ENCODE data around the gene C1orf35.

The C1orf35 gene

DNA sequence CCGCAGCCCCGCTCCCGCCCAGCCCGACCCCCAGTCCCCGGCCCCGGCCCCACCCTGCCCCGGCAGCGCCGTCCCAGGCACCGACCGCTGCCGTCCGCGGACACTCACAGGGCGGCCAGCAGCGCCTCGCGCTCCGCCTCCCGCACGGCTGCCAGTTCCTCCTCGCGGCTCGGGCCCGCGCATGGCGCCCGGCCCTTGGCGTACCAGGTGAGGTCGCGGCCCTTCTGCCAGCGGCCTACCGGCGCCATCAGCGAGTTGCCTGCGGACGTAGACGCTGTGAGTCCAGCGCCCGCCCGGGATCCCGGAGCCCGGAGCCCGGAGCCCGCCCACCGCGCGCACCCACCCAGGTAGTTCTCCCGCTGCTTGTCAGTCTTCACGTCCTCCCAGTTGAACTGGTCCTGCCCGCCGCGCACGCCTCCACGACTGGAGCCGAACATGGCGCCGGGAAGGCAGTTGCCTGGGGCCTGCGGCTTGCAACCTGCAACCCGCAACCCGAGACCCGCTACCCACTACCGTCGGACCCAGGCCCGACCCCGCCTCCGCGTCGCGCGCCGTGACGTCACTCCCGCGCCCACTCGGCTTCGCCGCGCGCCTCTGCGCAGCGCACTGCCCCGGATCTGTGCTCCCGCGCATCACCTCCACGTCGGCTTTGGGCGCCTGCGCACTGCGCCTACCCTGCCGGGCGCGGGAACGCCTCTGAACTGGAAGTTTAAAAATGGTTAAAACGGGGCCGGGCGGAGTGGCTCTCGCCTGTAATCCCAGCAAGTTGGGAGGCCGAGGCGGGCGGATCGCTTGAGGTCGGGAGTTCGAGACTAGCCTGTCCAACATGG, at the start of gene C1orf35:
Gene C1orf35 (minus strand): TSS at position 535 of the 830 bp plus-strand sequence. CDS start 98 bp downstream, at position 437.
- DNase-seq (ENCODE audit: low read depth): peak; percentile 90

DNA sequence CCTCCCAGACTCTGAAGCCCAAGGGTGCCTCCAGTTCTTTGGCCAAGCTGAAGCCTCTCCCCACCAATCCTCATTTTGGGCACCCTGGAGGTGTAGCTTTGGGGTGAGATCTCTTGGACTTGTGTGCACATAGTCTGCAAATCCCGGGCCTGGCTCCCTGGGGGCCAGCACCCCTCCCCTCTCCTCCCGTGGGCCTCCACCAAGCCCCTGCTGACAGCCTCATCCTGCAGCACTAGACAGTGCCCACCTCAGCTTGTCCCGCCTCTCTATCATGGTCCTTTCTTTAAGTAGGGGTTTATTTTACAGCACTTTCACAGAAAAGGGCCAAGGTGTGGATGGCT, 49.8 kb upstream of the C1orf35 start:
- DNase-seq (ENCODE audit: low read depth): no peak

DNA sequence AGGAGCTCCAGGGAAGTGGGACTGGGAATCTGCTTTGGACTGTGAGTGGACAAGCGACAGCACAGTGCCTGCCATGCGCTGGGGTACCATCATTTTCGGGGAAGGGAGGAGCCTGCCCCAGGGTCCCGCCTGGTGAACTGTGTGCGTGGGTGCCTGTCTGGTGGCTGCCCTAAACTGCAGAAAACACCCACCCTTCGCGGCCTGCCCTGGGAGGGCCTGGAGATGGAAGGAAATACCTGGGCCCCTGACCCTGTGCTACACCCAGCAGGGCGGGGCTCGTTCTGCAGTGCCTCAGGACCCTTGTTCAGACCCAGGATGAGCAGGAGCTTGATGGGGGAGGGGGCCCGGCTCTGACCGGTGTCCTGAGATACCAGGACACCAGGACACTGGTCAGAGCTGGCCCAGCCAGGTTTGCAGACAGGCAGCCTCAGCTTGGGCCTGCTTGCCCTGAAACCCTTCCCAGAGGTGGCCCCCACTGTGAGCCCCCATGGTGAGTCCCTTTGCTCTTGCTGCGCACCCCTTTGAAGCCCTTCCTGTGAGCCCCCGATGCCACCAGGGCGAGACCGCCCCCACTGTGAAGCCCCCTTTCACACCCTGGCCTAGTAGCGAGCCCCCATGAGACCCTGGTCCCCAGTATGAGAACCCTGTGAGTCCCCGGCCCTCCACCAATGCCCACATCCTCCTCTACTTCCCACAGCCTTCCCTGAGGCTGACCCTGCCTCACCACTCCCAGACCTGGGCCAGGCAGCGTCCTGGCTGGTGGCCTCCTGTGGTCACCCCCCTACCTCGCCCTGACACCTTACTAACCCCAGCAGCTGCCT, 49.2 kb upstream of the C1orf35 start:
- DNase-seq (ENCODE audit: low read depth): no peak

DNA sequence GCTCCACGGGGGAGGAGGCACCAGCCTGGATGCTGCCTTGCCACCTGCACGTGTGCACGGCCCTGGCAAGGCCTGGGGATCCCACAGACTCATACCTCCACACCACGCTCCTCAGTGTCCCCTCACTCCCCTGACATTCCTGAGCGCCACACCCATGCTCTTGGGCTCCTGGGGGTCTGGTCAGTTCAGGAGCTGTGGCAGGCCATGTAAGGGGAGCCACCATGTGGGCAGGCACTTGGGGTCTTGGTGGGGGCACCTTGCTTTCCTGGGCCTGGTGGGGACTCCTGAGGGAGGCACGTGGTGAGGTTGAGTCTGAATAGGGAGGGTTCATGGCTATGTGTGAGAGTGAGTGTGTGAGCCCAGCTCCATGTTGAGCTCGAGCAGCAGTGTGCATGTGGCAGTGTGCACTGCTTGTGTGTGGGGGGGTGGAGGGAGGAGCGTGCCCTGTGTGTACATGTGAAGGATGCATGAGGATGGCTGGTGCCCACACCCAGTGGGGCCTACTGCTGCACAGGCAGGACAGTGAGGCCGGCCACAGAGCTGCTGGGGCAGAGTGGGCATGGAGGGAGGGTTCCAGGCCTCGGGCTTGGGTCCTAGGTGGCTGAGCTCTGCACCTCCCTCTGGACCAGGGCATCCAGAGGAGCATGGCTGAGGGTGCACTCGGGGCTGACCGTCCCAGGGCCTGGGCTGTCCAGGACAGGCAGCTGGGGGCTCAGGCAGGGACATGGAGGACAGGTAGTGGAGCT, 48.2 kb upstream of the C1orf35 start:
- no peak for DNase-seq (ENCODE audit: low read depth)

DNA sequence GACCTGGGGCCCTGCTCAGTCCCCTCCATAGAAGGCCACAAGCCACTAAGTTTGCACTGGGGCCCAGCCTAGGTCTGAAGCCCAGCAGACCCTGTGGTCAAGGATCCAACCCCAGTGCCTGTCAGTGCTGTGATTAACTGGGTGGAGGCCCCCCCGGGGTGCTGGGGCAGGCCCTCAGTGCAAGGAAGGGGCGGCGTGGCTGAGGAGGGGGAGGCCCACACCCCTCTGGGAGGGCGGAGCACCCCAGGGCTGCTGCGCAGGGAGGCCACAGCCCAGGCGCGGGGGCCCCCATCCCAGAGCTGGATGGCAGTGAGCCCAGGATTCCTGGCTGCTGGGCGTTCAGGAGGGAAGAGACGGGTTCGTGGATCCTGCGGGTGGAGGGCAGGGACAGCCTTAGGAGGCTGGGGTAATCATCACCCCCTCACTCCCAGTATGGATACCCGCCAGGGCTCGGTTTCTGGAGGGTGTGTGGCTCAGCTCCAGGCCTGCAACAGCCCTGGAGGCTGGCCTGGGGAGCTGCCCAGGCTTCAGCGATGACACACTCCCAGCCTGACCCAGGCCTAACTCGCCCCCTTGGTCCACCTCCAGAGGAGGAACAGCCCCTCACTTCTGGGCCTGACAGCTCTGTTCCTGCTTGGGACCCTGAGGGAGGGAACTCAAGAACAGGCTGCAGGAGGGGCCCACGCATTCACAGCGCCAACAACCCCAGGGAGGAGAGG, 47.5 kb upstream of the C1orf35 start:
- DNase-seq (ENCODE audit: low read depth): no peak

DNA sequence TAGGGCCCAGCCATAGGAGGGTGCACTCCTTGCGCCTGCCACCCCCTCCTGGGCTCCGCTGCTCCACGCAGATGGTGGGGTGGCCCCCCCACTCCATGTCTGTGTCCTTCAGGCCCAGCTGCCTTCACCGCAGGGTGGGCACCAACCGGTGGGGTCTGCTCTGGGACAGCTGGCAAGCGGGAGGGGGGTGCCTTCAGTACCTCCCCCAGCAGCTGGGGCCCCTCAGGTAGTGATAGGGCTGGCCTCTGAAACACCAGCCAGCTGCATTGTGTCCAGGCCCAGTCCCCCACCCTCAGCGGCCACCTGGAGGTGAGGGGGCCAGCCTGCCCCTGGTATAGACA, 47.0 kb upstream of the C1orf35 start:
- DNase-seq (ENCODE audit: low read depth): no peak

DNA sequence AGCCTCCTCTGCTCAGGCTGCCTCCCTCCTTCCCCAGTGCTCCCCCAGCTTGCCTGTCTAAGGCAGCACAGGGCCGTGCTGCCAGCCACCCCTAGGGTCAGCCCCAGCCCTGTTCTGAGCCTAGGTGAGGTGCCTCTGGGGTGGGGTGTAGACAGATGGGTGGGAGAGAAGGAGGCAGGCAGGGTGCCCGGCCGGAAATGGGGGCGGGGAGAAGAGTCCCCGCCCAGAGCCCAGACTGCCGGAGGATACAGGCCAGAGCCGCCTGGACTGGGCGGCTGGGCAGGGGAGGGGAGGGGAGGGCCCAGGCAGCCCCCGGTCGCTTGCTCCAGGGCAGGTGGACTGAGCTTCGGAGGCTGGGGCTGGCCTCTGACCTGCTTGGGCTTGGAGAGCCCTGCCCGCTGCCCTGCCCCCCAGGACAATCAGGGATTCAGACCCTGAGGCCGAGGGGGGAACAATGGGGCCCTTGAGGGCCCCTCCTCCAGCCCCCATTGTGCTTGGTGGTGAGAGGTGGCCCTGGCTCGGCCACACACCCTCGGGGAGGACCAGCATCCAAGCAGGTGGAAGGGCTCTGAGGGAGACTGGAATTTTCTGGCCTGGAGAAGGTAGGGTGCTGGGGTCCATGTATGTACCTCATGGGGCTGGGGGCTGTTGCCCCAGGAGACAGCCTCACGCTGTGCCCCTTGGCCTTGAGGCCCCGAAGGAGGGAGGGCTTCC, 46.4 kb upstream of the C1orf35 start, which contains the start of gene GJC2:
Gene GJC2 (plus strand): TSS at position 525 of the 714 bp plus-strand sequence. CDS start 7,829 bp downstream, outside the sequence.
- no peak for DNase-seq (ENCODE audit: low read depth)

DNA sequence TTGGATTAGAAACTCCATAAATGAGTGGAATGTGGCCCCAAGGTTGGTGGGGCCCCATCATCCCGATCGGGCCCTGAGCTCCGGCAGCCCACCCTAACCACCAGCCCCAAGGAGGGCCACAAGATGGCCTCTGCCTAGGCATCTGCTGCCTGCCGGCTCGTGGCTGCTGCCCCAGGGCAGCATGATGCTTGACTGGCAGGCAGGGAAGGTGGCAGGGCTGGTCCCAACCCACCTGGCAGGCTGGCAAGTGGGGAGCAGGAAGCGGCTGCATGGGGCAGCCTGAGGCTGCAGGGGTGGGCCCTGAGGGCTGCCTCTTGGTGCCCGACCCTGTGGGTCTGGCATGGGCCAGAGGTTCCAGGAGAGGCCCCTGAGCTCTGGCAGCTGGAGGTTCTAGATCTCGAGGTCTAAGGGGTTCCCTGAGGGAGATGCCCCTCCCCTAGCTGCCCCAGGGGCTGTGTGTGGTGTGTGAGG, 45.8 kb upstream of the C1orf35 start:
- DNase-seq (ENCODE audit: low read depth): no peak

DNA sequence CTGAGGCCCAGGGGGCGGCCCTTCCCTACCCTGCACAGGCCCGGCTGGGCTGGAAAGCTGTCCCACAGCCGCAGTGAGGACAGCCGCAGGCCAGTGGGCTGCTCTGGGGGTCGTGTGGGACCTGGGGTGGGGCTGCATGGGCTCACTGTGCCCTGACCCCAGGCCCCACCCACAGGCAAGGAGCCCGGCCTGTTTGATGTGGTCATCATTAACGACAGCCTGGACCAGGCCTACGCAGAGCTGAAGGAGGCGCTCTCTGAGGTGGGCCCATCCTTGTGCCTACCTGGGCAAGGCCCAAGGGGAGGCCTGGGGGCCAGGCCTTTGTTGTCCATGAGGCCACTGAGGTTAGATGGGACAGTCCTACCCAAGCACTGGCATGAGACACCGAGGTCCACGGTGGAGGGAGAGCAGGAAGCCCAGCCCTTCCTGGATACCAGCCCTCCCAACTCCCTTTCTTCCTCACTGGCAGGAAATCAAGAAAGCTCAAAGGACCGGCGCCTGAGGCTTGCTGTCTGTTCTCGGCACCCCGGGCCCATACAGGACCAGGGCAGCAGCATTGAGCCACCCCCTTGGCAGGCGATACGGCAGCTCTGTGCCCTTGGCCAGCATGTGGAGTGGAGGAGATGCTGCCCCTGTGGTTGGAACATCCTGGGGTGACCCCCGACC, 45.2 kb upstream of the C1orf35 start:
- no peak for DNase-seq (ENCODE audit: low read depth)

DNA sequence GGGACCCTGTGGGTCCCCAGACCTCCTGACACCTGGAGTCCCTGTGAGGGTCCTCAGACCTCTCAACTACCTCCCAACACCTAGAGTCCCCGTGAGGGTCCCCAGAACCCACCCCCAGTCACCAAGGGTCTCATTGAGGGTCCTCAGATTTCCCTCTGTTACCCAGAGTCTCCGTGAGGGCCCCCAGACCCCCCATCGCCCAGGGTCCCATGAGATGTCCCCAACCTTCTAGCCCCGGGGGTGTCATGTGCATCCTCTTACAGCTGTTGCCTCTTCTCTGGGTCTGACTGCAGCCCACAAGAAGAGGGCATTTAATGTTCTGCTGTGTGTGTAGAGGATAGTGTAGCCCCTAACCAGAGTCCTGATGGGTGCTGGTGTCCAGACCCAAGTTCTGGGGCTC, 44.6 kb upstream of the C1orf35 start:
- DNase-seq (ENCODE audit: low read depth): no peak

DNA sequence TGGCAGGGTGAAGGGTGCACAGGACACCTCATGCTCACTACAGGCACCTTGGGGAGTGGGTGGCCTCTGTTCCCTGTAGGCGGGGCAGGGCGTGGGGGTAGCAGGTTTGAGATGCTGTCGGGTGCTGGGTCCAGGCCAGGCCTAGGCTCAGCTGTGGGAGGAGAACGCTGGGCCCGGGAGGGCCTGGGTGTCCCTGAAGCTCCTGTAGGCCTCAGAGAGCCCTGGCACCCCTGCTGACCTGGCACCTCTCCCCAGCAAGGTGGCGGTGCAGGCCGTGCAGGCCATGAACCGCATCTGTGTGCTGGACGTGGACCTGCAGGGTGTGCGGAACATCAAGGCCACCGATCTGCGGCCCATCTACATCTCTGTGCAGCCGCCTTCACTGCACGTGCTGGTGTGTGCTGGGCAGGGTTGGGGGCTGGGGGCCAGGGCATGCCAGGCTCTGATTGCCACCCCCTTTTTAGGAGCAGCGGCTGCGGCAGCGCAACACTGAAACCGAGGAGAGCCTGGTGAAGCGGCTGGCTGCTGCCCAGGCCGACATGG, 44.1 kb upstream of the C1orf35 start:
- DNase-seq (ENCODE audit: low read depth): no peak

DNA sequence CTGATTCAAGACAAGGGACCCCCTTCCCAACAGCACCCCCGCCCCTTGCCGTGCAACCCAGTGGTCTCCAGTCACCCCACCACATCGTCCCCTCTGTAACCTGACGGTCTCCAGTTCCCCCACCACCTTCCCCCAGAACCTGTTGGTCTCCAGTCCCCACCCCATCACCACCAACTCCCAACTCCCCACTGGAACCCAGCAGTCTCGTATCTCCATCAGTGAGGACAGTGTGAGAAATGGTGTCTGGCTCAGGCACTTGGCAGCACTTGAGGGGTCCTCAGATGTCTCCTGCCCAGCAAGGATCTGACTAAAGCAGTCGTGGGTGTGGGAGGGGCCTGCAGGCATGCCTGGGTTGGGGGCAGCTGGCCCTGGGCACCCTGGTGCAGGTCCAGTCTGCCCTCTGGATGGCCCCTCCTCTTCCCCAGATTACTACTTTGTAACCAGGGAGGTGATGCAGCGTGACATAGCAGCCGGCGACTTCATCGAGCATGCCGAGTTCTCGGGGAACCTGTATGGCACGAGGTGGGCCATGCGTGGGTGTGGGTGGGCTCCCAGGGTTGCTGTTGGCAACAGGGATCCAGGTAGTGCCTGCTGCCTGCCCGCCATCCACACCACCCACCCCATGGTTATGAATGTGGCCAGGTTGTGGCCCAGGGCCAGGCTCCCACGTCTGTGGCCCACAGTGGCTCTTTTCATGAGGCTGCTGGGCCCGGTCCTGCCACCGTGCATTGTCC, 43.5 kb upstream of the C1orf35 start:
- no peak for DNase-seq (ENCODE audit: low read depth)

DNA sequence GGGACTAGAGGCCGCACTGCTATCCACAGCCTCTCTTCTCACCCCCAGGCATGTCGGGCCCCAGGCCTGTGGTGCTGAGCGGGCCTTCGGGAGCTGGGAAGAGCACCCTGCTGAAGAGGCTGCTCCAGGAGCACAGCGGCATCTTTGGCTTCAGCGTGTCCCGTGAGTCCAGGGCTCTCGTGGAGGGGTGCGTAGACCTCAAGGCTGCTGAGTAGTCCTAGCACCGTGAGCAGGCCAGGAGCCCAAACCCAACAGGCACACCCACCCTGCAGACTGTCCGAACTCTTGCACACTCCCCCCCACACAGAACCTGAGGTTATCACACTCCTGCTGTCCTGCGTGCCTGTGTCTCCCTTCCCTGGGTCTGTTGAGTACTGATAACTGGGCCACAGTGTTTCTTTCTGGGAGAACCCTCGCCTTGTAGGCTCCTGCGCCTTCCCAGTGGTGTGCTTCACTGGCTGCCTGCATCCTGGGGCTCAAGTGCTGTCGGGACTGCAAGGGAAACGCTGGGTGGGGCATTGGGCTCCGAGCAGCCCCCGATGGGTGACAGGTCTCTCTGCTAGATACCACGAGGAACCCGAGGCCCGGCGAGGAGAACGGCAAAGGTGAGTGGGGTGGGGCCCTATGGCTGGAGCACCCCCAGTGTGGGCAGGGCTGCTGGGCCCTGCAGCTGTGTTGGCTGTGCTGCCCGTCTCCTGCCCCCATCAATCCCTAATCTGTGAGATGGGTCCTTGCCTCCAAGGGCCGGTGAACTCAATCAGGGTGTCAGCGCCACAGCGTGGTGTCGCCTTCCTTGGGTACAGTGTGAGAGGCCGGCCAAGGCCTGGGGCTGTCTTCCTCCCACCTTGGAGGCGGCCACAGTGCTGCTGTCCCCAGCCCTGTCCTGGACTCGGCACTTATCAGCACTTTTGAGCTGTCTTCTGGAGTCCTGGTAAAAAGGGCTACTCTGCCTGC, 42.6 kb upstream of the C1orf35 start:
- DNase-seq (ENCODE audit: low read depth): no peak

DNA sequence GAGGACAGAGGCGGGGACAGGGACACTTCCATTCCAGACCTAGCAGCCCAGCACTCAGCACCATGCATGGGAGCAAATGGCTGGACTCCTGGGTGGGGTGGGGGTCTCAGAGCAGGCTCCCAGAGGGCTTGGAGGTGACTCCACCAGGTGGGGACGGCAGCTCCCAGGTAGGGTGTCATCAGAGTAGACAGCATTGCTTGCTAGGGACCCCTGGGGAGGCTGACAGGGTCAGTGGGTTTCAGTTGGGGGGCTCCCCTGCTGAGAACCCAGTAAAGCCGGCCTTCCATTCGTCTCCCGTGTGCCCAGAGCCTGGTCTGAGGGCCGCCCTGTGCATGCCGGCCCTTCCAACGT, 41.8 kb upstream of the C1orf35 start:
- no peak for DNase-seq (ENCODE audit: low read depth)

DNA sequence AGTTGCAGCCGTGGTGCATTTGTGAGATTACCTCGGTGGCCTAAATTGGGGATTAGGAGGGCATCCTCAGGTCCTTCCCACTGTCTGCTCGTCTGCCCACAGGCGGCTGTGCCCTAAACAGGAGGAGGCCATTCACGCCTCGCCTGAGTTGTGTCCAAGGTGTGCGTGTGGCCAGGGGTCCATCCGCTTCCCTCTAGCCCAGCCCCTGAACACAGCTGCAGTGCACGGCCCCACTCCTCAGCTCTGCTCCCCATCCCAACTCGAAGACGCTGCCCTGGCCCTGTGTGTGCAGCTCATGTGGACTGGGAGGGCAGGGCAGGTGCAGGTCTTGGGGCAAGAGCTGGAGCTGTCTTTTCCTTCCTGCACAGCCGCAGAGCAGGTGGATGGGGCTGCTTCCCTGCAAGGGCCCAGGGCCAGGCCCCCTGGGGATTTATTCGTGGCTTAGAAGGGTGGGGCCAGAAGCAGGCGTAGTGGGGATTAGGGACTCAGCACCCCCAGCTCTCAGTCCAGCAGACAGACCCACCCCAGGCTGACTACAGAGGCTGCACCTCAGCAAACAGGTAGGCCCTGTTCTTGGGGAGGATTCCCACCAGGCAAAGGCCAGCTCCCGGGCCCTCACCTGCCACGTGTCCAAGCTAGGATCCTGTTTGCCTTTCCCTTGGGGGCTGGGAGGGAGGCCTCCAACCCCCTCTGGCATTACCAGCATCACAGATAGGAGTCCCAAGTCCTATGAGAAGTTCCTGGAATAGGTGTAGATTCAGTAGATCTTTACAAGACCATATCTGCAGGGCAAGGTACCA, 41.3 kb upstream of the C1orf35 start:
- DNase-seq (ENCODE audit: low read depth): no peak

DNA sequence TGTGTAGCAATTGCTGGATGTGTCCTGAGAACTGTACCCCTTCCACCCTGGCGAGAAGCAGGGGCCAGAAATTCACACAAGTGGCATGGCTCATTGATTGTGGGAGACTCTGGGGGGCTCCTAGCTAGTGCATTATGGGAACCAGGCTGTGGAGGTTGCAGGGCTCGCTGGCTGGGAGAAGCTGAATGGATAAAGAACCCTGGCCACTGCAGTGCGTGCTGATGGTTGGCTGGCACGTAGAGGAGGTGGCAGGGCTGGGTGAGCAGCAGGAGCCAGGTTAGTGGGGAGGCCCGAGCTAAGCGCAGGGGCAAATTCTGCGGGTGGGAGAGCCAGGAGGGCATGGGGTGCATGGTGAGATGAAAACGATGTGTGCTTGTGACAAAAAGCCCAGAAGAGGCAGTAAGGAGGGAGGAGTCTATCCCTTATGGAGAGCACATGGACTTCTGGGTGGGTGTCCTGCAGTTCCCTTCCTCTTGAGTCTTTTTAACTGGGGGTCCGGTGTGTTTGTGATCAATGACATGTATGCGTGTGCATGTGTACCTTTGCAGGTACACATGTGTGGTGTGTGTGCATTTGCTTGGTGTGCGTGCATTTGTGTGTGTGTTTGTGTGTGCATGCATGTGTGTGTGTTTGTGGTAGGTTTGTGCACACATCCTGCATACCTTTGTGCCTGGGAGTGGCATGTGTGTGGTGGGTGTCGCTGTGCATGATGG, 40.5 kb upstream of the C1orf35 start:
- DNase-seq (ENCODE audit: low read depth): no peak

DNA sequence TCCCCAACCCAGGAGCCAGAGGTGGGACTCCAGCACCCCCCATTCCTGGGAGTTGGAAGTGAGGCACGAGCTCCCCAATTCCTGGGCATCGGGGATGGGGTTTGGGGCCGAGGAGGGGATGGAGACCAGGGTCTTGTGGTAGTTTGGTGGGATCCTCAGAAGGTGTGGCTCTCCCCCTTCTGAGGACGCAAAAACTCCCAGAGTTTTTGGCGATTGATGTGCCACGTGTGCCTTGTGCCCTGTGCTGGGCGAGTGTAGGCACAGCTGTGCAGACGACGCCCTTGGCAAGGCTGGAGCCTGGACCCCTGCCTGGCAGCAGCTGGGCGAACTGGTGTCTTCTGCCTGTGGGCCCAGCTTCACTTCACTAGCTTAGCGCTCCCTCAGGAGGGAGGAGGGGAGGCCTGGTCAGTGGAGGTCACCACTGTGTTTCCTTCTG, 39.6 kb upstream of the C1orf35 start:
- no peak for DNase-seq (ENCODE audit: low read depth)
